Psoas muscle (tissue), 8 donors: ENCODE measurements around the gene DENND5A. TPM values are rescaled to one million over a fixed set of nuclear protein-coding genes. Genes with fewer than 3 reads are reported as not detected.

Experiments
- ATAC-seq, 4 donors: fragments of 200-7000 bp; cut with Tn5 transposase; one replicate each; pipeline ENCODE4 v1.9.1; 2020; ENCODE audit warnings: moderate library complexity in 3 of 4, mild to moderate bottlenecking in 2 of 4
- DNase-seq, 2 donors: peaks; one replicate each; pipeline ENCODE4 v3.0.0-alpha.2; 2020
- H3K27ac ChIP-seq: fragments of 200-600 bp; one replicate; pipeline ENCODE4 v1.8.0; 2022
- H3K27me3 ChIP-seq, 3 donors: fragments of 200-600 bp in 1 of 3; one replicate each; pipeline versions ENCODE4 v1.6.1 to v1.8.0; 2013 to 2022; ENCODE audit warnings: low read length in 2 of 3, mild to moderate bottlenecking in 2 of 3, moderate library complexity in 1 of 3; ENCODE audit not compliant: insufficient read depth in 3 of 3
- H3K36me3 ChIP-seq, 2 donors: fragments of 200-600 bp in 1 of 2; one replicate each; pipeline versions ENCODE4 v1.6.1 to v1.8.0; 2013 to 2022; ENCODE audit warnings: low read depth in 1 of 2, mild to moderate bottlenecking in 1 of 2, moderate library complexity in 1 of 2; ENCODE audit not compliant: insufficient read depth in 1 of 2
- H3K4me1 ChIP-seq: fragments of 200-600 bp; one replicate; pipeline ENCODE4 v1.8.0; 2022
- H3K4me3 ChIP-seq: fragments of 200-600 bp; one replicate; pipeline ENCODE4 v1.8.0; 2022; ENCODE audit warnings: mild to moderate bottlenecking
- H3K9me3 ChIP-seq: fragments of 200-600 bp; one replicate; pipeline ENCODE4 v1.8.0; 2022
- CTCF ChIP-seq: fragments of 200-600 bp; IDR thresholded peaks from one replicate; pipeline ENCODE4 v1.8.0; 2022; ENCODE audit warnings: antibody characterized with exemption
- WGBS, 3 donors: extraction: QIAGEN DNeasy Blood & Tissue Kit; methylation state at CpG; one replicate each; pipeline versions ENCODE4 v1.1.6 to v1.1.7; 2013; 5-methylcytosine and 5-hydroxymethylcytosine counted together
- intact Hi-C, 2 donors: fragments of 100-400 bp; cut with DNase I; formaldehyde crosslinking; loops; one replicate each; pipeline versions ENCODE4 v1.11.0 to v1.14.2; 2022
- polyA plus RNA-seq, 3 donors: library from polyadenylated mRNA; stranded (reverse); fragments of 200-250 nt; gene quantifications; one replicate each; pipeline ENCODE4 v1.2.3, GENCODE V29; 2013
- total RNA-seq, 4 donors: library from RNA; stranded (reverse); fragmentation: NEBNext Ultra II Directional in 2 of 4; extraction: Animal tissue kit (Norgen Biotek cat#: 25700) in 2 of 4; gene quantifications; one replicate each; pipeline versions ENCODE4 v1.2.1 to v1.2.4, GENCODE V29; 2021 to 2023
- donor health status: healthy with polysubstance abuse.
- donor health status: DM: no; HTN: no; CAD: no; lungs with moderate emphysema.
- donor health status: Bipolar disorder and iron deficiency.
- donor health status: healthy.
- donor health status: DM: yes; HTN: yes; CAD: no.
- donor health status: DM: no; HTN: no; CAD: no.
- donor health status: DM: no; HTN: no; CAD: no.
- donor health status: DM: yes; HTN: yes; CAD: no.

Gene DENND5A
- total and polyA plus RNA-seq, 7 donors: 27.2 to 82.1 (median 30.8) TPM

GRCh38 chr11:9285850-9286587 is 20.9 kb upstream of the DENND5A start:
- Histone ChIP-seq H3K27me3 (no peaks in the 10 kb centered on the region), H3K4me1 (no peaks in the 10 kb centered on the region), H3K4me3 (no peak overlapping the region), H3K9me3 (no peaks in the 10 kb centered on the region), H3K27ac (no peak overlapping the region), H3K36me3 (peaks cover 2 to 41% of the 10 kb centered on the region in 2 donors)
- intact Hi-C loops: no loop called here
- WGBS, 3 donors: 83 to 88% (median 84%) methylated on average over 14 of the region's 14 CpGs
- ATAC-seq (no peak), DNase-seq (no peak)
- TF ChIP-seq CTCF: no peak

GRCh38 chr11:9280655-9281301 is 15.6 kb upstream of the DENND5A start:
- TF ChIP-seq CTCF: no peak
- no peak for ATAC-seq
- Histone ChIP-seq H3K27ac (no peak overlapping the region), H3K4me1 (no peaks in the 10 kb centered on the region), H3K36me3 (peaks cover 0 to 42% of the 10 kb centered on the region in 2 donors), H3K4me3 (no peak overlapping the region), H3K27me3 (no peaks in the 10 kb centered on the region), H3K9me3 (no peaks in the 10 kb centered on the region)
- WGBS, 3 donors: 58 to 68% (median 60%) methylated on average over 4 of the region's 4 CpGs
- intact Hi-C loops: no loop called here
- DNase-seq: no peak

GRCh38 chr11:9277176-9277575 is 12.0 kb upstream of the DENND5A start:
- 96 to 98% (median 97%) methylated on average over 8 of the region's 8 CpGs for WGBS, 3 donors
- no peaks in the 10 kb centered on the region for H3K27me3 ChIP-seq
- peaks cover 0 to 30% of the 10 kb centered on the region in 2 donors for H3K36me3 ChIP-seq
- TF ChIP-seq CTCF: no peak
- no peak for ATAC-seq
- H3K9me3 ChIP-seq: no peaks in the 10 kb centered on the region
- H3K27ac ChIP-seq: no peak overlapping the region
- H3K4me1 ChIP-seq: peaks cover 6% of the 10 kb centered on the region
- intact Hi-C loops: no loop called here
- H3K4me3 ChIP-seq: no peak overlapping the region
- no peak for DNase-seq

- TF ChIP-seq CTCF: no peak
- intact Hi-C loops: no loop called here
Measured at GRCh38 chr11:9276571-9276970, 11.4 kb upstream of the DENND5A start.

More at GRCh38 chr11:9276571-9276970, 11.4 kb upstream of the DENND5A start:
- ATAC-seq (no peak), DNase-seq (no peak)
- H3K27me3 ChIP-seq: no peaks in the 10 kb centered on the region
- H3K4me3 ChIP-seq: no peak overlapping the region
- H3K9me3 ChIP-seq: no peaks in the 10 kb centered on the region
- no peak overlapping the region for H3K27ac ChIP-seq
- H3K4me1 ChIP-seq: peaks cover 6% of the 10 kb centered on the region
- 84 to 93% (median 88%) methylated on average over 3 of the region's 3 CpGs for WGBS, 3 donors
- H3K36me3 ChIP-seq: peaks cover 0 to 25% of the 10 kb centered on the region in 2 donors
